OCI-LY3 (cell line): ENCODE data around the gene STAT4.

Source experiments
- H2AFZ ChIP-seq: fragments of 200-600, 300-600 bp; shearing (Covaris generic); 2 replicates; pipeline ENCODE4 v1.6.0; 2014; ENCODE audit warnings: antibody characterized with exemption, low read depth, low read length
- H3K27ac ChIP-seq: fragments of 200-600, 300-600 bp; sonication (generic); 2 replicates; pipeline ENCODE4 v1.5.1; 2014; ENCODE audit warnings: mild to moderate bottlenecking, low read length, moderate library complexity, mixed read lengths
- H3K27me3 ChIP-seq: fragments of 200-600, 300-600 bp; sonication (generic); 2 replicates; pipeline ENCODE4 v1.6.1; 2014; ENCODE audit warnings: low read depth, low read length, mixed read lengths
- H3K36me3 ChIP-seq: fragments of 200-600, 300-600 bp; sonication (generic); replicated peaks from 2 replicates; pipeline ENCODE3; 2014; ENCODE audit warnings: low read depth, low read length, mixed read lengths
- H3K4me1 ChIP-seq: fragments of 300-600, 200-600 bp; sonication (generic); 2 replicates; pipeline ENCODE4 v1.6.1; 2014; ENCODE audit warnings: low read length, mixed read lengths
- H3K4me2 ChIP-seq: fragments of 200-600, 300-600 bp; sonication (generic); 2 replicates; pipeline ENCODE4 v1.6.1; 2014; ENCODE audit warnings: low read length, mixed read lengths
- H3K4me3 ChIP-seq: fragments of 300-600, 200-600 bp; sonication (generic); 2 replicates; pipeline ENCODE4 v1.5.1; 2014; ENCODE audit warnings: antibody characterized with exemption, mild to moderate bottlenecking, low read length, moderate library complexity
- H3K79me2 ChIP-seq: fragments of 300-600, 200-600 bp; shearing (Covaris generic); 2 replicates; pipeline ENCODE4 v1.6.1; 2014; ENCODE audit warnings: mild to moderate bottlenecking, low read length, mixed read lengths
- H3K9ac ChIP-seq: fragments of 300-600, 200-600 bp; shearing (Covaris generic); 2 replicates; pipeline ENCODE4 v1.6.0; 2014; ENCODE audit warnings: mild to moderate bottlenecking, low read length, moderate library complexity
- H3K9me3 ChIP-seq: fragments of 200-600, 300-600 bp; shearing (Covaris generic); 2 replicates; pipeline ENCODE4 v1.6.1; 2014; ENCODE audit warnings: low read length, mixed read lengths; ENCODE audit not compliant: insufficient read depth
- H4K20me1 ChIP-seq: fragments of 200-600, 300-600 bp; sonication (generic); 2 replicates; pipeline ENCODE4 v1.6.1; 2016; ENCODE audit warnings: low read length, mixed read lengths; ENCODE audit not compliant: insufficient read depth
- CTCF ChIP-seq: fragments of 200-600, 300-600 bp; sonication (generic); IDR thresholded peaks from 2 replicates; pipeline ENCODE4 v1.5.1; 2014; ENCODE audit warnings: antibody characterized with exemption, low read length, low read depth
- EZH2phosphoT487 ChIP-seq: fragments of 200-600 bp; shearing (Covaris generic); IDR thresholded peaks from 2 replicates; pipeline ENCODE4 v1.6.1; 2018; ENCODE audit warnings: antibody characterized with exemption, mixed run types, low read depth

Gene STAT4

GRCh38 chr2:190982262-190983034 is 168.3 kb downstream of the STAT4 start:
- no peaks in the 10 kb centered on the region for H3K79me2 ChIP-seq
- TF ChIP-seq CTCF (no peak), EZH2phosphoT487 (no peak)
- H3K4me1 ChIP-seq, result peaks cover 19% of the 10 kb centered on the region
- H2AFZ ChIP-seq, result no peak overlapping the region
- no peak overlapping the region for H3K4me3 ChIP-seq
- no peaks in the 10 kb centered on the region for H3K27me3 ChIP-seq
- no peak overlapping the region; the same call in 1 of the 2 replicates for H3K27ac ChIP-seq
- H3K4me2 ChIP-seq, result peak overlapping the region; percentile 17
- H4K20me1 ChIP-seq, result no peaks in the 10 kb centered on the region
- no peak overlapping the region for H3K9ac ChIP-seq
- H3K9me3 ChIP-seq, result no peaks in the 10 kb centered on the region
- H3K36me3 ChIP-seq, result peaks cover 58% of the 10 kb centered on the region

DNA sequence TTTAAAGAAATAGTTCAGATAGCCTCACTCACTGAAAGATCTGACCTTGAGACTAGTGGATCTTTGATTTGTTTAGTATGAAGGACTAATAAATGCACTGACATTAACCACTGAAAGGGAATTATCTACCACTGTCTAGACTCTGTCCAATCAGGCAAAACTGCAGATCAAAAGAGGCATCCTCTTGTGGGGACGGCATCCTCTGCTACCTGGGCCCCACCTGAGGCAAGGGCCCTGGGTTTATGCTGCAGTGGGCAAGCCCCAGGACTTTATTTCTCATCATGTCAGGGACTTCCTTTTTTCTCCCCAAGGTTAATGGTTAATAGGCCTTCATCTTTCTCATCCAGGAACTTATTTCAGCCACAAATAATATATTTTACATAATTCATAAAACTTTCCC is 169.1 kb downstream of the STAT4 start:
- no peak overlapping the region for H3K9ac ChIP-seq
- H3K4me2 ChIP-seq, result peak overlapping the region; percentile 17
- H3K79me2 ChIP-seq, result no peaks in the 10 kb centered on the region

DNA sequence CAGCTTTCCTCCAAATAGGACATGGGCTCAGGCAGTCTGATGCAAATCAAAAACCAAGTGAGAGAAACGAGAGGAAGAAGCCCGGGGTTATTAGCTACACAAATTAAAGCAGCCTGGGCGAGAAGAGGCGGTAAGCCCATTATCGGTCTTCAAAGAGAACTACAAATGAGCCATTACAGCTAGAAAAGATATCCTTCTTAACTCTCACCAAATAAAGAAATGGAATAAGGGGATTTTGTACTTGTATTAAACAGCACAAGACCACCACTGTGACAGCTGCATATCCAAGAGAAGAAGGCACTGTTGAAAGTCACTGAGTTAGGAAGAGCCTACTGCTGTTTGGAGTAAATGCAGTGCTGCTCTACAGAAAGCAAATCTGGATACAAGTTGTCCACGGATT is 169.5 kb downstream of the STAT4 start:
- H3K9me3 ChIP-seq, result no peaks in the 10 kb centered on the region
- H3K9ac ChIP-seq, result no peak overlapping the region
- TF ChIP-seq CTCF, result no peak
- TF ChIP-seq EZH2phosphoT487, result no peak
- peaks cover 58% of the 10 kb centered on the region for H3K36me3 ChIP-seq
- H3K4me3 ChIP-seq, result no peak overlapping the region
- no peaks in the 10 kb centered on the region for H3K79me2 ChIP-seq
- H3K27me3 ChIP-seq, result no peaks in the 10 kb centered on the region
- H4K20me1 ChIP-seq, result no peaks in the 10 kb centered on the region
- H3K4me1 ChIP-seq, result peaks cover 19% of the 10 kb centered on the region
- peak overlapping the region; percentile 17; the same call in 1 of the 2 replicates for H3K4me2 ChIP-seq
- H3K27ac ChIP-seq, result 0 out of 2 replicates have a peak overlapping the region, but pooled peaks have one; percentile 4
- H2AFZ ChIP-seq, result no peak overlapping the region

More for the DNA sequence above, 169.1 kb downstream of the STAT4 start:
- peaks cover 57% of the 10 kb centered on the region for H3K36me3 ChIP-seq
- H4K20me1 ChIP-seq, result no peaks in the 10 kb centered on the region
- no peak overlapping the region for H3K4me3 ChIP-seq
- no peak overlapping the region for H2AFZ ChIP-seq
- H3K27ac ChIP-seq, result peak overlapping the region; percentile 4; the same call in 1 of the 2 replicates
- H3K9me3 ChIP-seq, result no peaks in the 10 kb centered on the region
- TF ChIP-seq CTCF, result no peak
- TF ChIP-seq EZH2phosphoT487, result no peak
- H3K27me3 ChIP-seq, result no peaks in the 10 kb centered on the region
- H3K4me1 ChIP-seq, result peaks cover 19% of the 10 kb centered on the region

GRCh38 chr2:190980630-190981209 is 170.1 kb downstream of the STAT4 start:
- no peaks in the 10 kb centered on the region for H3K27me3 ChIP-seq
- no peak overlapping the region for H3K9ac ChIP-seq
- no peaks in the 10 kb centered on the region for H4K20me1 ChIP-seq
- no peaks in the 10 kb centered on the region for H3K9me3 ChIP-seq
- no peak overlapping the region for H3K27ac ChIP-seq
- no peak overlapping the region for H3K4me3 ChIP-seq
- no peaks in the 10 kb centered on the region for H3K79me2 ChIP-seq
- H3K4me1 ChIP-seq, result peaks cover 19% of the 10 kb centered on the region
- peaks cover 60% of the 10 kb centered on the region for H3K36me3 ChIP-seq
- no peak overlapping the region for H3K4me2 ChIP-seq
- TF ChIP-seq CTCF, result no peak
- H2AFZ ChIP-seq, result no peak overlapping the region
